HAP-1 (cell line): ENCODE measurements around the gene PDE7B.

Experiments used
- DNase-seq, 2 experiments: peaks; one replicate each; pipeline ENCODE4 v3.0.0-alpha.2; 2016 to 2020; ENCODE audit warnings: low spot score in 2 of 2
- H3K27me3 ChIP-seq: fragments of 250-450 bp; sonication (Bioruptor Pico); 2 replicates; pipeline ENCODE4 v1.5.1; 2020; ENCODE audit warnings: low read depth, mild to moderate bottlenecking, moderate library complexity
- H3K36me3 ChIP-seq: fragments of 250-450 bp; sonication (Bioruptor Pico); replicated peaks from 2 replicates; pipeline ENCODE4 v1.5.1; 2020; ENCODE audit warnings: mild to moderate bottlenecking
- H3K4me1 ChIP-seq: fragments of 250-450 bp; sonication (Bioruptor Pico); 2 replicates; pipeline ENCODE4 v1.5.1; 2020; ENCODE audit warnings: mild to moderate bottlenecking
- H3K4me3 ChIP-seq: fragments of 250-450 bp; sonication (Bioruptor Pico); 2 replicates; pipeline ENCODE4 v1.5.1; 2020; ENCODE audit warnings: mild to moderate bottlenecking, moderate library complexity
- H3K9me3 ChIP-seq: fragments of 250-450 bp; sonication (Bioruptor Pico); 2 replicates; pipeline ENCODE4 v1.5.1; 2020; ENCODE audit warnings: mild to moderate bottlenecking, moderate library complexity
- in situ Hi-C: fragments of 300-500 bp; cut with MboI; formaldehyde crosslinking; loops from 3 replicates; pipeline ENCODE4 v1.14.3; 2020; ENCODE audit warnings: low sequenced_read_pairs, inconsistent platforms, mixed read lengths

PDE7B gene

GRCh38 chr6:135906972-135907465 lies 55.5 kb downstream of the PDE7B start:
- peaks cover 4% of the 10 kb centered on the region; the same call in 1 of the 2 replicates for H3K4me1 ChIP-seq
- H3K27me3 ChIP-seq, result no peaks in the 10 kb centered on the region
- no peaks in the 10 kb centered on the region for H3K9me3 ChIP-seq
- in situ Hi-C loops, result loop anchor here (25.0 kb wide), 1 partner anchor 370 kb away; no protein-coding TSS in a partner anchor
- H3K4me3 ChIP-seq, result no peak overlapping the region
- H3K36me3 ChIP-seq, result no peaks in the 10 kb centered on the region
- no peak for DNase-seq

DNA sequence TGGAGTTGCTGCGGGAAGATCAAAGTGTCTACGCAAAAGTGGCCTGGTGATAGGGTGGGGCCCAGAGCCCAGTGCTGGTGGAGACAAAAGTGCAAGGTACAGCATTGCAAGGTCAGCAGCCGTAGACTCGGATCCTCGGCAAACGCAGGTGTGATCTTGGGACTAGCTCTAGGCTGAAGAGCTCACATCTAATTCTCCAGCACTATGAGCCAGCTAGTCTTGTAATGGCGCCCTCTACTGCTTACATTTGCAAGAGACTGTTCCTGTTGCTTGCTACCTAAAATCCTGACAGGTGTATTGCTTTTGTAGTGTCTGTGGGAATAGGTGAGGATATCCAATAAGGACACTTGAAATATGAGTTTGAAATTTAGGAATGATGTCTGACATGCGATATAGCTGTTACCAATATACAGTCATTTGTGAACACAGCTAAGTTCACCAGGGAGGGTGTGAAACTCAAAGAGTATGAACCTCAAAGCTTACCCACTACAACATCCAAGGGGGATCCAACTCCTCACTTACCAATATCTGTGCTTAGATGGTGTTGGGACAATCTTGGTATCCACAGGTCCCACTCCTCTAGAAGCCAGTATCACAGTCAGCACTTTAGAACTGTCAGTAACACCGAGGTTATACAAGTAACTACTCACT lies 58.4 kb downstream of the PDE7B start:
- peak; percentile 60 to 70 for DNase-seq
- no peaks in the 10 kb centered on the region for H3K9me3 ChIP-seq
- H3K27me3 ChIP-seq, result no peaks in the 10 kb centered on the region
- in situ Hi-C loops, result loop anchor here (25.0 kb wide), 1 partner anchor 373 kb away; no protein-coding TSS in a partner anchor
- peaks cover 4% of the 10 kb centered on the region; the same call in 1 of the 2 replicates for H3K4me1 ChIP-seq
- no peak overlapping the region for H3K4me3 ChIP-seq
- no peaks in the 10 kb centered on the region for H3K36me3 ChIP-seq

- no peak for DNase-seq
- peaks cover 4% of the 10 kb centered on the region; the same call in 1 of the 2 replicates for H3K4me1 ChIP-seq
- in situ Hi-C loops, result loop anchor here (25.0 kb wide), 1 partner anchor 374 kb away; no protein-coding TSS in a partner anchor
- H3K9me3 ChIP-seq, result no peaks in the 10 kb centered on the region
- H3K36me3 ChIP-seq, result no peaks in the 10 kb centered on the region
- H3K4me3 ChIP-seq, result no peak overlapping the region
- no peaks in the 10 kb centered on the region for H3K27me3 ChIP-seq
Observed at GRCh38 chr6:135910790-135911618, 59.5 kb downstream of the PDE7B start.

DNA sequence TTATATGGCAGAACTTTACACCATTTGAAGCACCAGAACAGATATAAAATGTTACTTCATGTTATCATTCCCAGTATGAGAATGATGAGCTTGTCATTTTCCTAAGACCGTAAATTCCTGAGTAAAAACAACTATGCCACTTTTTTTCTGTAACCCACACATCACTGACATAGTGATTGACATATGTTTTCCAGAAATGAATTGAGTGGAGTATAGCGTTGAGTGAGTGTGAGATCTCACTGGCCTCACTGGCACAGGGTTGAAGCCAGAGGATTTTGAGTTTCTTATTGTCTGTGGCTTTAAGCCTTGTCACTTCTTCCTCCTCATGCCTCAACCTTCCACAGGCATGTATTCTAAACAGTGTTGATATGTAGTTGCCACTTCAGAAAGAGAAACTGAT lies 62.3 kb downstream of the PDE7B start:
- in situ Hi-C loops, result loop anchor here (25.0 kb wide), 1 partner anchor 376 kb away; no protein-coding TSS in a partner anchor
- no peak for DNase-seq
- no peak overlapping the region for H3K4me3 ChIP-seq
- no peaks in the 10 kb centered on the region for H3K4me1 ChIP-seq
- no peaks in the 10 kb centered on the region for H3K36me3 ChIP-seq
- H3K27me3 ChIP-seq, result no peaks in the 10 kb centered on the region
- no peaks in the 10 kb centered on the region for H3K9me3 ChIP-seq

GRCh38 chr6:135919026-135919425 lies 67.5 kb downstream of the PDE7B start:
- Histone ChIP-seq H3K9me3 (no peaks in the 10 kb centered on the region), H3K4me3 (no peak overlapping the region), H3K27me3 (no peaks in the 10 kb centered on the region), H3K36me3 (no peaks in the 10 kb centered on the region), H3K4me1 (peaks cover 7% of the 10 kb centered on the region; the same call in 1 of the 2 replicates)
- in situ Hi-C loops, result loop anchor here (25.0 kb wide), 1 partner anchor 382 kb away; no protein-coding TSS in a partner anchor
- DNase-seq, result no peak

DNA sequence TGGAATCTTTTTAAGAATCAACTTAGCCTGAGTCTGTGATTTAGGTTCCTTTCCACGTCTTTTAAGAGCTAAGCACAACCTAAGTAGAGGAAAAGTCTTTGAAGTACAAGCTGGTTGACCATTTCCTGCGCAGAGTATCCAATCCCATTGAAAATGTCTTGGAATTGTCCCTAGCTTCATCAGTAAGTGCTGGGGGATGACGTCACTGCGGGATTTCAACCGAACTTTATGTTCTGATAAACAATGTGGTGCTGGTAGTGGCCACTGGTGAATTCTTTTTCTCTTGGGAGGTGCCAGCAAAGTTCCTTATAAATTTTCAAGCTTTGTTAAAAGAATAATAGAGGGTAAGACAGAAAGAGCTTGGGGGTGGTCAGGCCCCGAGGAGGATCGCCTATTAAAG lies 69.2 kb downstream of the PDE7B start:
- Histone ChIP-seq H3K36me3 (no peaks in the 10 kb centered on the region), H3K4me3 (no peak overlapping the region), H3K4me1 (peaks cover 11% of the 10 kb centered on the region), H3K9me3 (no peaks in the 10 kb centered on the region), H3K27me3 (no peaks in the 10 kb centered on the region)
- in situ Hi-C loops, result loop anchor here (25.0 kb wide), 1 partner anchor 383 kb away; no protein-coding TSS in a partner anchor
- DNase-seq, result no peak

DNA sequence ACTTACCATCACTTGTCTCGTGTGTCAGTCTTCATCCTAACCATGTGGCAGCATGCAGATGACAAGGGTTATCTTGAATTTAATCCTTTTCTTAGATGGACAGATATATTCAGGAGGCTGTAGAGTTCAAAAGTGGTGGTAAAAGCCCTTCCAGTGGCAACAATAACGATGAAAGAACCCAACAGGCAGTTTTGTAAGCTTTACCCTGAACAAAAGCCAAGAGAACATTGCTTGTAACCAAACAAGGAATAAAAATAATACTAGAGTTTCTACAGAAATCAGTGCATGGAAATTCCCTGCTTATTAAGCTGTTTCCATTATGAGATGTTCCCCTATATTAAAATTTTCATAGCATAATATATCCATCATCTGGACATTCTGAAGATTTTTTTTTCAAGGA lies 69.7 kb downstream of the PDE7B start:
- DNase-seq, result no peak
- Histone ChIP-seq H3K36me3 (no peaks in the 10 kb centered on the region), H3K4me1 (peaks cover 12% of the 10 kb centered on the region), H3K9me3 (no peaks in the 10 kb centered on the region), H3K4me3 (no peak overlapping the region), H3K27me3 (no peaks in the 10 kb centered on the region)
- in situ Hi-C loops, result loop anchor here (25.0 kb wide), 1 partner anchor 384 kb away; no protein-coding TSS in a partner anchor

DNA sequence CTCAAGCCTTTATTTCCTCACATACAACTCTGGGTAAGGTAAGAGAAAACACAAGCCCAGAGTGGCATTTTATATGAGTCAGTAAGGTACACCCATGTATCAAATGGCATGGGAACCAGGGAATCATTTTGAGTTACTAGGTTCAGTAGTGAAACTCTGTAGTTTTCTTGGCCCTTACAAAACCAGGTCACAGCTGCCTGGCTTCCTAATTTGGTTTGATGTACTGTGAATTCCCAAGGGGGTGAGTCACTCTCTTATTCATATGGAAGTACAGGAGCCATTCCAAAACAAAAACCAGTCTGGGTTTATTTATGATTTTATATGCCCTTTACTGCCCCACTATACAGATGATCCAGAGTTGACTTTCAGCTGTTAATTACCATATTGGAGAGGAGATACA lies 70.7 kb downstream of the PDE7B start:
- DNase-seq, result peak; percentile 36 to 69
- Histone ChIP-seq H3K4me3 (no peak overlapping the region), H3K4me1 (peaks cover 12% of the 10 kb centered on the region), H3K36me3 (no peaks in the 10 kb centered on the region), H3K9me3 (no peaks in the 10 kb centered on the region), H3K27me3 (no peaks in the 10 kb centered on the region)
- in situ Hi-C loops, result loop anchor here (25.0 kb wide), 1 partner anchor 385 kb away; no protein-coding TSS in a partner anchor

- H3K9me3 ChIP-seq, result no peaks in the 10 kb centered on the region
- in situ Hi-C loops, result loop anchor here (25.0 kb wide), 1 partner anchor 385 kb away; no protein-coding TSS in a partner anchor
- H3K4me3 ChIP-seq, result no peak overlapping the region
Observed at GRCh38 chr6:135922746-135923145, 71.2 kb downstream of the PDE7B start.

GRCh38 chr6:135932651-135933050 lies 81.2 kb downstream of the PDE7B start:
- Histone ChIP-seq H3K27me3 (no peaks in the 10 kb centered on the region), H3K4me3 (no peak overlapping the region), H3K9me3 (no peaks in the 10 kb centered on the region), H3K36me3 (no peaks in the 10 kb centered on the region), H3K4me1 (no peaks in the 10 kb centered on the region)
- in situ Hi-C loops, result no loop called here
- no peak for DNase-seq

More at GRCh38 chr6:135922746-135923145, 71.2 kb downstream of the PDE7B start:
- peaks cover 12% of the 10 kb centered on the region for H3K4me1 ChIP-seq
- no peaks in the 10 kb centered on the region for H3K27me3 ChIP-seq
- no peak for DNase-seq
- no peaks in the 10 kb centered on the region for H3K36me3 ChIP-seq

GRCh38 chr6:135935941-135936601 lies 84.6 kb downstream of the PDE7B start:
- in situ Hi-C loops, result no loop called here

GRCh38 chr6:135936606-135937005 lies 85.1 kb downstream of the PDE7B start:
- no peaks in the 10 kb centered on the region for H3K36me3 ChIP-seq
- no peaks in the 10 kb centered on the region for H3K27me3 ChIP-seq
- H3K4me3 ChIP-seq, result no peak overlapping the region
- in situ Hi-C loops, result no loop called here
- no peaks in the 10 kb centered on the region for H3K9me3 ChIP-seq
- H3K4me1 ChIP-seq, result 0 out of 2 replicates have a peak, but pooled peaks cover 3% of the 10 kb centered on the region
- no peak for DNase-seq

More at GRCh38 chr6:135935941-135936601, 84.6 kb downstream of the PDE7B start:
- Histone ChIP-seq H3K36me3 (no peaks in the 10 kb centered on the region), H3K4me1 (0 out of 2 replicates have a peak, but pooled peaks cover 3% of the 10 kb centered on the region), H3K4me3 (no peak overlapping the region), H3K9me3 (no peaks in the 10 kb centered on the region), H3K27me3 (no peaks in the 10 kb centered on the region)
- DNase-seq, result no peak

DNA sequence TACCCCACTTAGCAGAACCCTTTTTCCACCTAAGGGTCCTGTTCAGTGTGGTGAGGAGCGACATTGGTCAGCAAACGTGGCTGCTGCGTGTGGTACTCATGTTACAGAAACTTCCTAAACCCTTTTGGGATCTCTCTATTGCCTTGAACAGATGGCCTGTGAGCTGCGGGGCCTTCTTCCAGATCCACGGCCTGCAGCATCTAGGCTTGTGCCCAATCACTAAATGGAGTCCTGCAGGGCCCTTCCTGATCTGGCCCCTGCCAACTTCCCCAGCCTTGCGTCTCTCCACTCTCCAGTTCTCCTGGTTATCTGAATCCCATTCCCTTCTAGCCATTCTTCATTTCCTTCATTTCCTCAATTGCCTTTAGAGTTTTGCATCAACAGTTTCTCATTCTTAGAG lies 85.6 kb downstream of the PDE7B start:
- no peaks in the 10 kb centered on the region for H3K9me3 ChIP-seq
- H3K27me3 ChIP-seq, result no peaks in the 10 kb centered on the region
- H3K36me3 ChIP-seq, result no peaks in the 10 kb centered on the region
- no peak overlapping the region for H3K4me3 ChIP-seq
- DNase-seq, result no peak
- H3K4me1 ChIP-seq, result 0 out of 2 replicates have a peak, but pooled peaks cover 3% of the 10 kb centered on the region
- in situ Hi-C loops, result no loop called here
